22Rv1 (cell line): ENCODE results near the gene PCDHGB5.

Experiments
- ZFX ChIP-seq: fragments of 450-650 bp; IDR thresholded peaks from 2 replicates; pipeline ENCODE4 v1.6.1; 2017; ENCODE audit warnings: antibody characterized with exemption, borderline replicate concordance
- TF ChIP-seq, protein P1 (sequence below): fragments of 450-650 bp; IDR thresholded peaks from 2 replicates; pipeline ENCODE4 v1.5.1; 2017; ENCODE audit warnings: mild to moderate bottlenecking

DNA sequence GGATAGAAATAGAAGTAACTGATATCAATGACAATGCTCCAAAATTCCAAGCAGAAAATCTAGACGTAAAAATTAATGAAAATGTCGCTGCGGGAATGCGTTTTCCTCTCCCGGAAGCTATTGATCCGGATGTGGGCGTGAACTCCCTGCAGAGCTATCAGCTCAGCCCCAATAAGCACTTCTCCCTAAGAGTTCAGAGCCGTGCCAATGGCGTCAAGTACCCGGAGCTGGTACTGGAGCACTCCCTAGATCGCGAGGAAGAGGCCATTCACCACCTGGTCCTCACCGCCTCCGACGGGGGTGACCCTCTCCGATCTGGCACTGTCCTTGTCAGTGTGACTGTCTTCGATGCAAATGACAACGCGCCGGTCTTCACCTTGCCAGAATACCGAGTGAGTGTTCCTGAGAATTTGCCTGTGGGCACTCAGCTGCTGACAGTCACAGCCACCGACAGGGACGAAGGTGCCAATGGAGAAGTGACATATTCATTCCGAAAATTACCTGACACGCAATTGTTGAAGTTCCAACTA lies 15.9 kb downstream of the PCDHGB5 start:
- TF ChIP-seq, protein P1, sequence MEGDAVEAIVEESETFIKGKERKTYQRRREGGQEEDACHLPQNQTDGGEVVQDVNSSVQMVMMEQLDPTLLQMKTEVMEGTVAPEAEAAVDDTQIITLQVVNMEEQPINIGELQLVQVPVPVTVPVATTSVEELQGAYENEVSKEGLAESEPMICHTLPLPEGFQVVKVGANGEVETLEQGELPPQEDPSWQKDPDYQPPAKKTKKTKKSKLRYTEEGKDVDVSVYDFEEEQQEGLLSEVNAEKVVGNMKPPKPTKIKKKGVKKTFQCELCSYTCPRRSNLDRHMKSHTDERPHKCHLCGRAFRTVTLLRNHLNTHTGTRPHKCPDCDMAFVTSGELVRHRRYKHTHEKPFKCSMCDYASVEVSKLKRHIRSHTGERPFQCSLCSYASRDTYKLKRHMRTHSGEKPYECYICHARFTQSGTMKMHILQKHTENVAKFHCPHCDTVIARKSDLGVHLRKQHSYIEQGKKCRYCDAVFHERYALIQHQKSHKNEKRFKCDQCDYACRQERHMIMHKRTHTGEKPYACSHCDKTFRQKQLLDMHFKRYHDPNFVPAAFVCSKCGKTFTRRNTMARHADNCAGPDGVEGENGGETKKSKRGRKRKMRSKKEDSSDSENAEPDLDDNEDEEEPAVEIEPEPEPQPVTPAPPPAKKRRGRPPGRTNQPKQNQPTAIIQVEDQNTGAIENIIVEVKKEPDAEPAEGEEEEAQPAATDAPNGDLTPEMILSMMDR = no peak
- no peak for TF ChIP-seq ZFX
